ENCODE results near the gene MRPL38.
A peak's percentile ranks its signal among the peaks of the same experiment; 100 is the strongest.

Gene MRPL38

DNA sequence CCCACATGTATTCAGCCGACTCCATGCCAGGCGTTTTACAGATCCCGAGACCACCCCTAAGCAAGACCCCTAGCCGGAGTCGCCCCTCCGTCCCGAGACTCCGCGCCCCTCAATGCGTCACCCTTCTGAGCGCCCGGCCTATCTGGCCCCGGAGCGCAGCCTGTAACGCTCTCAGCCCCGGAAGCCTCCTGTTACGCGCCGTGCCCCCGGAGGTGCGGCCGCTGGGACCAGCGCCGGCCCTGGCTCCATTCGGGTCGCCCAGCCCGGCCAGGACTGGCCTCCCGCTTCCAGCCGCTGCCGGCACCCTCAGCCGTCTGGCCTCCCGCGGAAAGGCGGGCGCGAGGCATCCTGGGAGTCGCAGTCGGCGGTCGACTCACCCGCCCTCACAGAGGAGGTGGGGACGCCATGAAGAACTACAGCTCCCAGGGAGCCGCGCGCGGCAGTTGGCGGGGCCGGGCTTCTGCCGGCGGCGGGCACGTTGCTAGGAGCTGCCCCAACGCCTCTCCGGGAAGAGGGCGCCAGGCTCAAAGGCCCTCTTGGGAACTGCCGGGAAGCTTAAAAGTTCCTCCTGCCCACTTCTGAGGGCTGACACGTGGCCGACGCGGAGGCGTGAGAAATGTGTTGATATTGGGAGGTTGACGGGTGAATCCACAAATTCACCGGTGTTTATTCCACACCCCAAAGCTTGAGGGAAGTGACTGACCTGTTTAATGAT, 36.2 kb upstream of the MRPL38 start, which contains the start of gene FBF1 (continued):
- TF ChIP-seq, protein P1, sequence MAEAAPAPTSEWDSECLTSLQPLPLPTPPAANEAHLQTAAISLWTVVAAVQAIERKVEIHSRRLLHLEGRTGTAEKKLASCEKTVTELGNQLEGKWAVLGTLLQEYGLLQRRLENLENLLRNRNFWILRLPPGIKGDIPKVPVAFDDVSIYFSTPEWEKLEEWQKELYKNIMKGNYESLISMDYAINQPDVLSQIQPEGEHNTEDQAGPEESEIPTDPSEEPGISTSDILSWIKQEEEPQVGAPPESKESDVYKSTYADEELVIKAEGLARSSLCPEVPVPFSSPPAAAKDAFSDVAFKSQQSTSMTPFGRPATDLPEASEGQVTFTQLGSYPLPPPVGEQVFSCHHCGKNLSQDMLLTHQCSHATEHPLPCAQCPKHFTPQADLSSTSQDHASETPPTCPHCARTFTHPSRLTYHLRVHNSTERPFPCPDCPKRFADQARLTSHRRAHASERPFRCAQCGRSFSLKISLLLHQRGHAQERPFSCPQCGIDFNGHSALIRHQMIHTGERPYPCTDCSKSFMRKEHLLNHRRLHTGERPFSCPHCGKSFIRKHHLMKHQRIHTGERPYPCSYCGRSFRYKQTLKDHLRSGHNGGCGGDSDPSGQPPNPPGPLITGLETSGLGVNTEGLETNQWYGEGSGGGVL (tag by site-specific recombination; IDR thresholded peaks at IDR 0.05): no peak
- TF ChIP-seq ZEB2 (tag by site-specific recombination; IDR thresholded peaks at IDR 0.05): peak; percentile 75
- peak; percentile 90 for TF ChIP-seq ZNF423 (tag by site-specific recombination; IDR thresholded peaks at IDR 0.05)
- TF ChIP-seq ZNF701 (tag by site-specific recombination; IDR thresholded peaks at IDR 0.05): no peak
- TF ChIP-seq, protein P2, sequence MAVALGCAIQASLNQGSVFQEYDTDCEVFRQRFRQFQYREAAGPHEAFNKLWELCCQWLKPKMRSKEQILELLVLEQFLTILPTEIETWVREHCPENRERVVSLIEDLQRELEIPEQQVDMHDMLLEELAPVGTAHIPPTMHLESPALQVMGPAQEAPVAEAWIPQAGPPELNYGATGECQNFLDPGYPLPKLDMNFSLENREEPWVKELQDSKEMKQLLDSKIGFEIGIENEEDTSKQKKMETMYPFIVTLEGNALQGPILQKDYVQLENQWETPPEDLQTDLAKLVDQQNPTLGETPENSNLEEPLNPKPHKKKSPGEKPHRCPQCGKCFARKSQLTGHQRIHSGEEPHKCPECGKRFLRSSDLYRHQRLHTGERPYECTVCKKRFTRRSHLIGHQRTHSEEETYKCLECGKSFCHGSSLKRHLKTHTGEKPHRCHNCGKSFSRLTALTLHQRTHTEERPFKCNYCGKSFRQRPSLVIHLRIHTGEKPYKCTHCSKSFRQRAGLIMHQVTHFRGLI (tag by site-specific recombination; IDR thresholded peaks at IDR 0.05): peak; percentile 68
- no peak for TF ChIP-seq TRIM28 (IDR thresholded peaks at IDR 0.05; ENCODE audit: borderline replicate concordance, low read length)
- no peak; the same call in 1 of the 2 replicates for TF ChIP-seq OVOL3 (tag by site-specific recombination; IDR thresholded peaks at IDR 0.05)
- TF ChIP-seq ZNF600 (tag by site-specific recombination; IDR thresholded peaks at IDR 0.05): peak; percentile 70; the same call in 1 of the 2 replicates

DNA sequence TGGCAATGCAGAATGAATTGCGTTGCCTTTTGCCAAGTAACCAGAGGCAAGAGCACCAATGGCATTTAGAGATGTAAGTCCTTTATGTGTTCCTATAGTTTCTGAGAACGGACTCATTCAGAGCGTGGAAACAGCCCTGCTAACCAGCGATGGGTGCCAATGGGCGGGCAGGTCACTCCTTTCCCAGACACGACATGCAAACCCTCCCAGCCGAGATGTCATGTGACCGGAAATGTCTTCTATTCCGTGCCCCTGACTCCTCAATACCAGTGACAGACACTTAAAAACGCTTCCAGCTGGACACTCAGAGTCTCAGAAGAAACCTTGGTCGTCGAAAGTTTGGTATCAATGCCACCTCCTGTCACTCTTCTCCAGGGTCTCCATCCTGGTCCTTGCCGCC, 33.0 kb upstream of the MRPL38 start:
- POLR2A ChIA-PET: interaction anchor here (1.1 to 1.4 kb wide), 2 partner anchors 33 to 42 kb away, joined by 3 read pairs; partner anchors contain the start of genes MRPL38 and TRIM65
- Histone ChIP-seq H3K9me3 (ENCODE audit: control insufficient read depth, insufficient read depth, low read depth, low read length) (no peaks in the 10 kb centered on the region), H3K4me1 (ENCODE audit: control insufficient read depth, insufficient read depth, low read length) (peaks cover 3% of the 10 kb centered on the region; the same call in 1 of the 2 replicates), H3K27ac (ENCODE audit: extremely low read depth, low read depth, low read length) (no peak overlapping the region), H3K36me3 (ENCODE audit: control insufficient read depth in 2 of 2, insufficient read depth in 1 of 2, low read length in 2 of 2) (peaks cover 3 to 24% of the 10 kb centered on the region in 2 experiments; a peak in 2 of 3 replicates), H3K4me3 (ENCODE audit: low read depth, low read length) (no peak overlapping the region)
- CTCF ChIA-PET: interaction anchor here (1.3 to 4.1 kb wide), 2 partner anchors 10 to 68 kb away, joined by 4 to 15 read pairs; no protein-coding TSS in a partner anchor
- TF ChIP-seq GLI2 (tag by site-specific recombination; IDR thresholded peaks at IDR 0.05; ENCODE audit: borderline replicate concordance, low read depth) (no peak), ZNF837 (tag by site-specific recombination; IDR thresholded peaks at IDR 0.05) (no peak), ZNF350 (tag by site-specific recombination; IDR thresholded peaks at IDR 0.05) (no peak), KLF7 (tag by site-specific recombination; IDR thresholded peaks at IDR 0.05; ENCODE audit: borderline replicate concordance) (no peak), ZNF548 (tag by site-specific recombination; IDR thresholded peaks at IDR 0.05) (no peak), SALL2 (tag by site-specific recombination; IDR thresholded peaks at IDR 0.05; ENCODE audit: borderline replicate concordance) (no peak), KLF17 (tag by site-specific recombination; IDR thresholded peaks at IDR 0.05) (no peak), ZNF292 (tag by site-specific recombination; IDR thresholded peaks at IDR 0.05; ENCODE audit: borderline replicate concordance, low read depth) (no peak), ZNF624 (tag by site-specific recombination; IDR thresholded peaks at IDR 0.05) (no peak), ZSCAN23 (tag by site-specific recombination; IDR thresholded peaks at IDR 0.05) (no peak), ZNF394 (tag by site-specific recombination; IDR thresholded peaks at IDR 0.05; ENCODE audit: borderline replicate concordance) (no peak), ZNF311 (tag by site-specific recombination; IDR thresholded peaks at IDR 0.05; ENCODE audit: borderline replicate concordance) (no peak), ZBTB17 (tag by site-specific recombination; IDR thresholded peaks at IDR 0.05) (no peak), KLF9 (tag by site-specific recombination; IDR thresholded peaks at IDR 0.05; ENCODE audit: low read depth) (no peak), ZNF521 (tag by site-specific recombination; IDR thresholded peaks at IDR 0.05) (no peak)
- TF ChIP-seq, protein P3, sequence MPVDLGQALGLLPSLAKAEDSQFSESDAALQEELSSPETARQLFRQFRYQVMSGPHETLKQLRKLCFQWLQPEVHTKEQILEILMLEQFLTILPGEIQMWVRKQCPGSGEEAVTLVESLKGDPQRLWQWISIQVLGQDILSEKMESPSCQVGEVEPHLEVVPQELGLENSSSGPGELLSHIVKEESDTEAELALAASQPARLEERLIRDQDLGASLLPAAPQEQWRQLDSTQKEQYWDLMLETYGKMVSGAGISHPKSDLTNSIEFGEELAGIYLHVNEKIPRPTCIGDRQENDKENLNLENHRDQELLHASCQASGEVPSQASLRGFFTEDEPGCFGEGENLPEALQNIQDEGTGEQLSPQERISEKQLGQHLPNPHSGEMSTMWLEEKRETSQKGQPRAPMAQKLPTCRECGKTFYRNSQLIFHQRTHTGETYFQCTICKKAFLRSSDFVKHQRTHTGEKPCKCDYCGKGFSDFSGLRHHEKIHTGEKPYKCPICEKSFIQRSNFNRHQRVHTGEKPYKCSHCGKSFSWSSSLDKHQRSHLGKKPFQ (tag by site-specific recombination; IDR thresholded peaks at IDR 0.05): no peak
